ENCODE measurements around the gene FAM76A. TPM values are rescaled to one million over a fixed set of nuclear protein-coding genes. Genes with fewer than 3 reads are reported as not detected.
"Not testable (repeated sequence)": the region's sequence is repeated elsewhere in the genome, so short reads cannot be mapped to it uniquely, and the experiment has no call there.

The FAM76A gene
- total RNA-seq, 1 experiment from 2014 or later: 9.9 TPM

DNA sequence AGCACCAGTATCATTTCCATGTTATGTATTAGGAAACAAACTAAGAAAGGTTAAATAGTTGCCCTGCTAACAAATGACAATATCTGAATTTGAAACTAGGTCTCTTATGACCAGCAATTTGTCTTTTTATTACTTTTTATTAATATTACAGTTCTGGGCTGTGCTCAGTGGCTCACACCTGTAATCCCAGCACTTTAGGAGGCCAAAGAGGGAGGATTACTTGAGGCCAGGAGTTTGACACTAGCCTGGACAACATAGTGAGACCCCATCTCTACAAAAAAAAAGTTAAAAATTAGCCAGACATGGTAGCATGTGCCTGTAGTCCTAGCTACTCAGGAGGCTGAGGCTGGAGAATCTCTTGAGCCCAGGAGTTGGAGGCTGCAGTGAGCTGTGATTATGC, 50.5 kb downstream of the FAM76A start:
- H3K4me3 ChIP-seq; H3K4me2 ChIP-seq; H2AFZ ChIP-seq; DNase-seq; H3F3A ChIP-seq (ENCODE audit: insufficient read depth, low read depth); H3K9me3 ChIP-seq (ENCODE audit: insufficient read depth, low read depth); H3K4me1 ChIP-seq (replicated peaks; ENCODE audit: insufficient read depth); H4K20me1 ChIP-seq (ENCODE audit: insufficient read depth); H3K27me3 ChIP-seq (ENCODE audit: insufficient read depth, low read depth); BruUV-seq (replicated peaks); H3K9me2 ChIP-seq (ENCODE audit: insufficient read depth); H3K27ac ChIP-seq; CTCF ChIA-PET; intact Hi-C loops (cut with micrococcal nuclease; ENCODE audit: unreplicated experiment); H3K36me3 ChIP-seq (ENCODE audit: low read depth): not testable (repeated sequence)
- H3K79me2 ChIP-seq (ENCODE audit: low read depth): peaks cover 17% of the 10 kb centered on the region
- POLR2A ChIA-PET (ENCODE audit: unreplicated experiment): interaction anchor here (0.7 kb wide), 1 partner anchor 452 kb away, joined by 5 read pairs; no protein-coding TSS in a partner anchor

DNA sequence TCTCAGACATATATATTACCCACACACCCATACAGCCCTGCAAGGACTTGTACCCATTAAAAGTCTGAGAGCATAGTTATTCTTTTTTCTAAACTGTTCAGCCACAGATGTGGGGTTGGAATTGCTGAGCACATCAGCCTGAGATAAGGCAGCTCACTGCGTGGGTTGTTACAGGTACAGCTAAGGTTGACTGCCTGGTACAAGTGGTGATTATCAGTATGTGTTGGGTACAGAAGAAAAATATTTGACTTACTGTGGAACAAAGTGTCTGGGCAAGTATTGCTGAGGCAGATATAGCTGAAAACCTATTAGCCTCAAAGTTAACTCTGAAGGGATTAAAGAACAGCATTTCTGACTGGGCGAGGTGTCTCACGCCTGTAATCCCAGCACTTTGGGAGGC, 52.3 kb downstream of the FAM76A start:
- CTCF ChIA-PET: no interaction called here
- Histone ChIP-seq H3F3A (ENCODE audit: insufficient read depth, low read depth) (no peaks in the 10 kb centered on the region), H2AFZ (no peak overlapping the region), H4K20me1 (ENCODE audit: insufficient read depth) (no peaks in the 10 kb centered on the region; the same call in 1 of the 2 replicates), H3K79me2 (ENCODE audit: low read depth) (peaks cover 17% of the 10 kb centered on the region), H3K4me3 (no peak overlapping the region), H3K4me1 (replicated peaks; ENCODE audit: insufficient read depth) (peaks cover 10% of the 10 kb centered on the region; the same call in 1 of the 2 replicates), H3K36me3 (ENCODE audit: low read depth) (no peaks in the 10 kb centered on the region), H3K9me2 (ENCODE audit: insufficient read depth) (no peaks in the 10 kb centered on the region), H3K9me3 (ENCODE audit: insufficient read depth, low read depth) (no peaks in the 10 kb centered on the region), H3K4me2 (no peak overlapping the region), H3K27me3 (ENCODE audit: insufficient read depth, low read depth) (no peaks in the 10 kb centered on the region), H3K27ac (no peak overlapping the region)
- DNase-seq: no peak
- POLR2A ChIA-PET (ENCODE audit: unreplicated experiment): no interaction called here
- no TSS peak for BruUV-seq (replicated peaks)
- TF ChIP-seq, protein P1, sequence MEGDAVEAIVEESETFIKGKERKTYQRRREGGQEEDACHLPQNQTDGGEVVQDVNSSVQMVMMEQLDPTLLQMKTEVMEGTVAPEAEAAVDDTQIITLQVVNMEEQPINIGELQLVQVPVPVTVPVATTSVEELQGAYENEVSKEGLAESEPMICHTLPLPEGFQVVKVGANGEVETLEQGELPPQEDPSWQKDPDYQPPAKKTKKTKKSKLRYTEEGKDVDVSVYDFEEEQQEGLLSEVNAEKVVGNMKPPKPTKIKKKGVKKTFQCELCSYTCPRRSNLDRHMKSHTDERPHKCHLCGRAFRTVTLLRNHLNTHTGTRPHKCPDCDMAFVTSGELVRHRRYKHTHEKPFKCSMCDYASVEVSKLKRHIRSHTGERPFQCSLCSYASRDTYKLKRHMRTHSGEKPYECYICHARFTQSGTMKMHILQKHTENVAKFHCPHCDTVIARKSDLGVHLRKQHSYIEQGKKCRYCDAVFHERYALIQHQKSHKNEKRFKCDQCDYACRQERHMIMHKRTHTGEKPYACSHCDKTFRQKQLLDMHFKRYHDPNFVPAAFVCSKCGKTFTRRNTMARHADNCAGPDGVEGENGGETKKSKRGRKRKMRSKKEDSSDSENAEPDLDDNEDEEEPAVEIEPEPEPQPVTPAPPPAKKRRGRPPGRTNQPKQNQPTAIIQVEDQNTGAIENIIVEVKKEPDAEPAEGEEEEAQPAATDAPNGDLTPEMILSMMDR (conservative IDR thresholded peaks at IDR 0.05): no peak
- no peak for TF ChIP-seq EZH2 (IDR thresholded peaks at IDR 0.05; ENCODE audit: low read depth)
- intact Hi-C loops (cut with micrococcal nuclease; ENCODE audit: unreplicated experiment): no loop called here

DNA sequence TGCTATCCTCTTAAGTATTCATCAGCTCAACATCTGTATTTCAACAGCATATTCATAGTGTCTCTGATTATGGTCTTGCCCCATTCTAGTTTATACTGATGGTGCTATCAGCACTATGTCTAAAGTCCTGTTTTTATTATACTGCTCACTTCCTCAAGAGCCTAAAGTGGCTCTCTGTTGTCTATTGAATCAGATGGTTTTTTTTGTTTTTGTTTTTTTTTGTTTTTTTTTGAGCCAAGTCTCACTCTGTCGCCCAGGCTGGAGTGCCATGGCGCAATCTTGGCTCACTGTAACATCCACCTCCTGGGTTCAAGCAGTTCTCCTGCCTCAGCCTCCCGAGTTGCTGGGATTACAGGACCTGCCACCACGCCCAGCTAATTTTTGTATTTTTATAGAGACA, 53.4 kb downstream of the FAM76A start:
- peaks cover 8% of the 10 kb centered on the region for H3K79me2 ChIP-seq (ENCODE audit: low read depth)
- no peaks in the 10 kb centered on the region for H3K36me3 ChIP-seq (ENCODE audit: low read depth)
- no peaks in the 10 kb centered on the region for H3K27me3 ChIP-seq (ENCODE audit: insufficient read depth, low read depth)
- peaks cover 7% of the 10 kb centered on the region; the same call in 1 of the 2 replicates for H3K4me1 ChIP-seq (replicated peaks; ENCODE audit: insufficient read depth)
- H3K4me3 ChIP-seq: no peak overlapping the region
- ChIA-PET POLR2A (ENCODE audit: unreplicated experiment) (no interaction called here), CTCF (no interaction called here)
- H3K4me2 ChIP-seq: no peak overlapping the region
- TF ChIP-seq, protein P1 (conservative IDR thresholded peaks at IDR 0.05): no peak
- TF ChIP-seq EZH2 (IDR thresholded peaks at IDR 0.05; ENCODE audit: low read depth): no peak
- no TSS peak for BruUV-seq (replicated peaks)
- no peaks in the 10 kb centered on the region for H3K9me2 ChIP-seq (ENCODE audit: insufficient read depth)
- no peak for DNase-seq
- intact Hi-C loops (cut with micrococcal nuclease; ENCODE audit: unreplicated experiment): no loop called here
- no peaks in the 10 kb centered on the region; the same call in 1 of the 2 replicates for H4K20me1 ChIP-seq (ENCODE audit: insufficient read depth)
- H3K27ac ChIP-seq: no peak overlapping the region
- H3F3A ChIP-seq (ENCODE audit: insufficient read depth, low read depth): no peaks in the 10 kb centered on the region
- H2AFZ ChIP-seq: no peak overlapping the region
- H3K9me3 ChIP-seq (ENCODE audit: insufficient read depth, low read depth): no peaks in the 10 kb centered on the region

DNA sequence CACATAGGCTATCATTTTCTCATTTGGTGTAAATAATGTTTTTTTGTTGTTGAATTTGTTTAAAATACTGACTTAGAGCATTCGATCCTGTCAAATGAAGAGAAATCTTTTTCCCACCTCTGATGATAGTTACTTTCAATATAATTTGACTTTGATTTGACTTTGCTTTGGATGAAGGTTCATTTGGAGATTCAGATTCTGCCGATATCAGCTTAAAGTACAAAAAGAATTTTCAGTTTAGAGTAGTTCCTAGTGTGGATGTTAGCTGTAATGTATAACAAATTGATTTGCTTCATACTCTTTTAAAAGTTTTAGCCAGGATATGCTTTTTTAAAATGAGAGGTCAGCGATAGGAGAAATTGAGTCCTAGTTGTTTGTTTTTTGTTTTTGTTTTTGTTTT, 57.2 kb downstream of the FAM76A start:
- BruUV-seq (replicated peaks): no TSS peak

More for the DNA sequence above, 57.2 kb downstream of the FAM76A start:
- Histone ChIP-seq H2AFZ (no peak overlapping the region), H3K4me3 (no peak overlapping the region), H3K9me3 (ENCODE audit: insufficient read depth, low read depth) (no peaks in the 10 kb centered on the region), H3K4me1 (replicated peaks; ENCODE audit: insufficient read depth) (peaks cover 9% of the 10 kb centered on the region), H3F3A (ENCODE audit: insufficient read depth, low read depth) (no peaks in the 10 kb centered on the region), H3K36me3 (ENCODE audit: low read depth) (no peaks in the 10 kb centered on the region), H3K79me2 (ENCODE audit: low read depth) (0 out of 2 replicates have a peak, but pooled peaks cover 4% of the 10 kb centered on the region), H4K20me1 (ENCODE audit: insufficient read depth) (no peaks in the 10 kb centered on the region), H3K27me3 (ENCODE audit: insufficient read depth, low read depth) (no peaks in the 10 kb centered on the region), H3K9me2 (ENCODE audit: insufficient read depth) (no peaks in the 10 kb centered on the region), H3K27ac (no peak overlapping the region), H3K4me2 (no peak overlapping the region)
- ChIA-PET CTCF (no interaction called here), POLR2A (ENCODE audit: unreplicated experiment) (interaction anchor here (0.6 kb wide), 1 partner anchor 306 kb away, joined by 3 read pairs; no protein-coding TSS in a partner anchor)
- TF ChIP-seq, protein P1 (conservative IDR thresholded peaks at IDR 0.05): no peak
- no peak for TF ChIP-seq EZH2 (IDR thresholded peaks at IDR 0.05; ENCODE audit: low read depth)
- no peak for DNase-seq
- intact Hi-C loops (cut with micrococcal nuclease; ENCODE audit: unreplicated experiment): no loop called here

All from PC-9 (cell line).